ENCODE results near the gene AQP7. TPM values are rescaled to one million over a fixed set of nuclear protein-coding genes. Genes with fewer than 3 reads are reported as not detected.
"Not testable (repeated sequence)": the region's sequence is repeated elsewhere in the genome, so short reads cannot be mapped to it uniquely, and the experiment has no call there.

Gene AQP7
- not detected for total RNA-seq

DNA sequence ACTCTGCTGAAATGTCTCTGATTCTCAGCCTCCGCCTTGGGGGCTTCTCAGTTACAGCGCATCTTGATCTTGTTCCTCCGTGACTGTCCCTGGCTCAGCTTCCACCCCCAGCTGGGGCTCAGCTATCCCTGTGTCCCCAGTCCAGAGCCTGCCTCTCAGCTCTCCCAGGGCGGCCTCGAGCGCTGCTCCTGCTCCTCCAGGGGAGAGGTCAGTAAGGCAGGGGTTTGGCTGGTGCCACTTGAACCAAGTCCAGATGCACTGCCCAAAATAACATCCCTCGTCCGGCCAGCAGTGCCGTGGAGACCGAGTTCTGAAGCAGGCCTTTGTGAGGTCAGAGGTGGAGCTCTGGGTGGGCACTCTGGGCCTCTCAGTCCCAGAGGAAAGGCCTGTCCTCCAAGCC lies at the start of gene AQP7:
Gene AQP7 (minus strand): TSS at position 198 of the 400 bp plus-strand sequence. CDS start 1,306 bp downstream, outside the sequence.
- not testable (repeated sequence) for H3K36me3 Mint-ChIP-seq, DNase-seq, H3K27me3 Mint-ChIP-seq, H3K4me3 Mint-ChIP-seq, H3K9me3 Mint-ChIP-seq, H3K27ac Mint-ChIP-seq, H3K4me1 Mint-ChIP-seq

GRCh38 chr9:33450621-33451146 lies 48.3 kb upstream of the AQP7 start:
- no peaks in the 10 kb centered on the region for H3K27me3 Mint-ChIP-seq
- peaks cover 54% of the 10 kb centered on the region for H3K4me1 Mint-ChIP-seq
- H3K9me3 Mint-ChIP-seq, result no peaks in the 10 kb centered on the region
- DNase-seq, result no peak
- H3K36me3 Mint-ChIP-seq, result no peaks in the 10 kb centered on the region
- H3K4me3 Mint-ChIP-seq, result no peak overlapping the region
- H3K27ac Mint-ChIP-seq, result no peak overlapping the region

- Mint-ChIP-seq H3K9me3 (no peaks in the 10 kb centered on the region), H3K4me1 (peaks cover 60% of the 10 kb centered on the region), H3K36me3 (no peaks in the 10 kb centered on the region), H3K4me3 (no peak overlapping the region), H3K27me3 (no peaks in the 10 kb centered on the region), H3K27ac (no peak overlapping the region)
- no peak for DNase-seq
Measured at GRCh38 chr9:33449715-33450114, 47.3 kb upstream of the AQP7 start.

- H3K4me1 Mint-ChIP-seq, result peaks cover 44% of the 10 kb centered on the region
- DNase-seq, result no peak
Measured at GRCh38 chr9:33447799-33448553, 45.6 kb upstream of the AQP7 start.

DNA sequence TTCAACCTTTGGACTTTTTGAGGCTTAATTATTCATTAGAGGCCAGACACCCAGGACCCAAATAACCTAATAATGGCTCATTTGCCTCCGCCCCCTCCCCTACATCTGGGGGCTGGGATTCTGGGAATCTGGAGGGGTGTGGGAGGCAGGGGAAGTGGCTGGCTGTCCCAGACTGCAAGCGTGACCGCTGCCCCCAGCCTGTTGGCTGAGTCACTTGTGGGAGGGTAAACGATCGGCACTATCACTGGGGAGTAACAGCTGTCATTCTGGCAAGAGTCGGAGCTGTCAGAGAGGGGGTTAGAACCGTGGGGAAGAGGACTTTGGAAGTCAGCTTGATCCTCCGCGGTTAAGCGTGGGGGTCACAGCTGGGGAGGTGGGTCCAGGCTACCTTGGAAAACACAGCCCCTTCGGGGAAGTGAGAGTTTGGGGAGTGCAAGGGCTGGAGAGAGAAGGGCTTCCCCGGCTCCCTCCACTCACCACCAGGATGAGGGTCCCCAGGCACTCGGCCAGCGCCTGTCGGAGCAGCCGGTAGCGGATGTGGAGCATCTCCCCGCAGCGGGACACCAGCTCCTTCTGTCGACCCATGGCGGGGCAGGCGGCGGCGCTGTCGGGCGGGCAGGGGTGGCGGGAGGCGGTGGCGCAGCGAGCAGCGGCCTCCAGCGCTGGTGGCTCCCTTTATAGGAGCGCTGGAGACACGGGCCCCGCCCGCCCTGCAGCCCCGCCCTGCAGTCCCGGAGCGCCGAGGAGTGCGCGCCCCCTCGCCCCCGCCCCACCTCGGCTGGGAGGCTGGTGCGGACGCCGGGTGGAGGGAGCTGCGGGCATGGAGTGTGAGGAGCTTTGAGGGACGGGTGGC lies 44.8 kb upstream of the AQP7 start, which contains the start of gene AQP3:
Gene AQP3 (minus strand): TSS at position 648 of the 853 bp plus-strand sequence. CDS start 63 bp downstream, at position 585.
- DNase-seq, result peak; percentile 74

More at GRCh38 chr9:33447799-33448553, 45.6 kb upstream of the AQP7 start:
- Mint-ChIP-seq H3K9me3 (no peaks in the 10 kb centered on the region), H3K27me3 (no peaks in the 10 kb centered on the region), H3K4me3 (peak overlapping the region; percentile 74), H3K36me3 (no peaks in the 10 kb centered on the region), H3K27ac (peak overlapping the region; percentile 83)

DNA sequence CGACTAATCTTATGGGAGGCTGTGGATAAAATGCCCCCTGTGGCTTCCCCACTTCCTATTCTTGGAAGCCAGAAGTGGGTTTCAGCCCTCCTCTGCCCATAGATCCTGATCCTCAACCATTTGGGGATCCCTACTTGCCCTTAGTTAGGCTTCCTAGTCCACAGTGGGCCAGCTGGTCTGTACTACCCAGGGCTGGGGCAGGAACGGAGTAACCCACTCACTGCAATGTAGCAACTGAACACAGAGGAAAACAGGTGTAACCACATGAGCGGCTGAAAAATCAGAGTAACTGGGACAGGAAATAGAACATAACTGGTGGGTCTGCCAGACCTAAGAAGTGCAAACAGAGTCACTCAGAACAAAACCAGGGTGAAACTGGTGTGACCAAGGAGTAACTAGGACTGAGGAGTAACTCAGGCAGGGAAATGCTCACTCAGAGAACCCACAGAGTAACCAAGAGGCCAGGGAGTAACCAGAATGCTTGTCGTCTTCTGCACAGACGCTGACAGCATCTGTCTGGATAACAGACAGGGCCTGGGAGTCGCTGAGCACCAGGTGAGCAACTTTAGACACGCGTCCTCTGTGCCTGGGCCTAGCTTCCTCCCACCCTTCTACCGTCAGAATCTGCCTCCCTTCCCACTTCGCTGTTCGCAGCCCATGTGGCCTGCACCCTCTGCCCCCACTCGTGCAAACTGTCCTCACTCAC lies 44.0 kb upstream of the AQP7 start:
- Mint-ChIP-seq H3K9me3 (no peaks in the 10 kb centered on the region), H3K4me1 (peaks cover 34% of the 10 kb centered on the region), H3K4me3 (peak overlapping the region; percentile 87), H3K27ac (peak overlapping the region; percentile 88), H3K36me3 (no peaks in the 10 kb centered on the region), H3K27me3 (no peaks in the 10 kb centered on the region)
- DNase-seq, result peak; percentile 61

More for the DNA sequence above, 44.8 kb upstream of the AQP7 start, which contains the start of gene AQP3:
- H3K9me3 Mint-ChIP-seq, result no peaks in the 10 kb centered on the region
- peak within 1 kb of the TSS; percentile 87 for H3K4me3 Mint-ChIP-seq
- peaks cover 36% of the 10 kb centered on the region for H3K4me1 Mint-ChIP-seq
- H3K27me3 Mint-ChIP-seq, result no peaks in the 10 kb centered on the region
- H3K36me3 Mint-ChIP-seq, result no peaks in the 10 kb centered on the region
- peak within 1 kb of the TSS; percentile 88 for H3K27ac Mint-ChIP-seq

DNA sequence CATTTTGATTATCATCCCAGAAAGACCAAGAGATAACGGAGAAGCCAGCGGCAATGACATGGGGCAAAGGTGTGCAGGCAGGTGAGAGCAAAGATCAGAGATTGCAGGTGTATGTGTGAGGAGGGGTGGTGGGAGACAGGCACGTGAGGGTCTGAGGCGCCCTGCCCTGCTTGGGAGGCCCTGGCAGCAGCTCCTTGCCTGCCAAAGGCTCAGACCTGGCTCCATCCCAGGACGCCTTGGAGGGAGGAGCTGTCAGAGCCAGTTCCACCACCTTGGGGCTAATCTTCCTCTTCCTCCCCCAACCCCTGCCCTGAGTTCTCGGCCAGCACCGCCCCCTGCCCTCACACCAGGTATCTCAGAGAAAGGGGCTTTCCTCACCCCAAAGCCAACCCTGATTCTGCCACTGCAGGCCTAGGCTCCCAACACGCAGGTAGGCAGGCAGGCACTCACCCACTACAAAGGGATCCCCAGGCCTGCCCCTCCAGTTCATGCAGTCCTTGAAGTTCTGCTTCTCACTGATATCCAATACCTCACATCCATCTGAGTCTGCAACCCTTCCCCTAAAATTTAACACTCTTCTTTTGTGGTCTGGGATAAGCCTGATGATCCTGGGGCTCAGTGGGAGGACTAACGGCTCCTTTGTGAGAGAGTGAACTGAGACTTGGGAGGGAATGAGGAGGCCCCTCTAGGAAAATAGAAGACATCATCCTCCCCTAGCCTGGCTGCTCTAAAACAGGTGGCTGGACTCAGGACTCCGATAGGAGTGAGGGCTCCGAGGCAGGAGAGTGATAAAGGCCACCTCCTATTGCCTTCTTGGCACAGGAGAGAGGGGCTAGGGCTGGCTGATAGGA lies 43.2 kb upstream of the AQP7 start:
- H3K4me1 Mint-ChIP-seq, result peaks cover 34% of the 10 kb centered on the region
- peak; percentile 17 for DNase-seq
- H3K27me3 Mint-ChIP-seq, result no peaks in the 10 kb centered on the region
- H3K36me3 Mint-ChIP-seq, result no peaks in the 10 kb centered on the region
- H3K27ac Mint-ChIP-seq, result peak overlapping the region; percentile 88
- no peaks in the 10 kb centered on the region for H3K9me3 Mint-ChIP-seq
- H3K4me3 Mint-ChIP-seq, result no peak overlapping the region

DNA sequence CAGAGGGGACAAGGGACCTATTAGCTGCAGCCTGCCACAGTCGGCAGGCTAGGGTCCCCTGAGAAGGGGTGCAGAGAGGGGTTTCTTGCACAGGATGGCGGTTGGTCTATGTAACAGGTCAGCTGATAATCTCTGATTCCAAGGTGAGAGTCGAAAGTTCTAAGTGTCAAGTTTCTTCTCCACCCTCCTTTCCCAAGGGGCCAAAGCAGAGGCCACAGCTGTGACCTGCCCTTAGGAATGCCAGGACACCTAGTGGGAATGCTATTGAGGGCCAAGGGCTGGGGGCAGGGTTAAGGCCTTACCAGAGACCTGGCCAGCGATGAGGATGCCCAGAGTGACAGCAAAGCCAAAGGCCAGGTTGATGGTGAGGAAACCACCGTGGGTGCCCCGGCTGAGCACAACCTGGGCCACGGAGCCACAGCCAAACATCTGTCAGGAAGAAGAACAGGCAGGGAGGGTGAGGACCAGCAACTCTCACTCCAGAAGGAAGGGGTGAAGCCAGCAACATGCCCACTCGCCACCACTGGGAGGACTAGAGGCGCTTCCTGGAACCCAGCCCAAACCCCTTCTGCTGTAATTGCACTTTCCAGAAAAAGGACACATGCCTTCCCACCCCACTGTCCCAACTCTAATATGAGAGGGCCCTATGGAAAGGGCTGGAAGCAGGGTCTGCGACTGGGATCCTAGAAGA lies 41.2 kb upstream of the AQP7 start:
- Mint-ChIP-seq H3K4me1 (peaks cover 34% of the 10 kb centered on the region), H3K36me3 (no peaks in the 10 kb centered on the region), H3K27ac (no peak overlapping the region), H3K9me3 (no peaks in the 10 kb centered on the region), H3K4me3 (no peak overlapping the region), H3K27me3 (no peaks in the 10 kb centered on the region)
- no peak for DNase-seq

DNA sequence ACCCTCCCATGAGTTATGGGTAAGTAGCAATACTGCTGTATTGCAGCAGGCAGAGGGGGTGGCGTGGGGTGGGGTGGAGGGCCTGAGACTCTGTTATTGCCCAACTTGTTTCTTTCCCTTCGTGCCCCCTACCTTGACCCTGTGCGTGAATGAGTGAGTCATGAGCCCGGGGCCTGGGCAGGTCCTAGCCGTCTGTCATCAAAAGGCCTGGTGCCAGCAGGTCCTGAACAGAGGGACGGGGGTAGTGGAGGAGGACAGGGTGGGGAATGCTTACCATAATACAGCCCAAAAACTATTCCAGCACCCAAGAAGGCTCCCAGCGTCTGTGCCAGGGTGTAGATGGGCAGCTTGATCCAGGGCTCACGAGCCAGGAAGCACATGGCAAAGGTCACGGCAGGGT lies 40.7 kb upstream of the AQP7 start:
- H3K27me3 Mint-ChIP-seq, result no peaks in the 10 kb centered on the region
- no peak for DNase-seq
- H3K9me3 Mint-ChIP-seq, result no peaks in the 10 kb centered on the region
- peaks cover 30% of the 10 kb centered on the region for H3K4me1 Mint-ChIP-seq
- no peak overlapping the region for H3K4me3 Mint-ChIP-seq
- H3K27ac Mint-ChIP-seq, result no peak overlapping the region
- no peaks in the 10 kb centered on the region for H3K36me3 Mint-ChIP-seq

DNA sequence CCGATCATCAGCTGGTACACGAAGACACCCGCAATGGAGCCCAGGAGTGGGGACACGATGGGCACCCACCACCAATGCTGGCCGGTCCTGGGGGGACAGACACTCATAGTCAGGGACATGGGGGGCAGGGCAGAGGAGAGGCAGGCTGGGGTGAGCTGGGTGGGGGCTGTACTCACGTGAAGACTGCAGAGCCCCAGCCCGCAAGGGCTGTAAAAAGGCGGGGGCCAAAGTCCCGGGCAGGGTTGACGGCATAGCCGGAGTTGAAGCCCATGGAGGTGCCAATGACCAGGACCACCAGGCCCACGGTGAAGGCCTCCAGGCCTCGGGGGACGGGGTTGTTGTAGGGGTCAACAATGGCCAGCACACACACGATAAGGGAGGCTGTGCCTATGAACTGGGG lies 39.8 kb upstream of the AQP7 start:
- H3K27me3 Mint-ChIP-seq, result no peaks in the 10 kb centered on the region
- H3K9me3 Mint-ChIP-seq, result no peaks in the 10 kb centered on the region
- DNase-seq, result no peak
- no peak overlapping the region for H3K4me3 Mint-ChIP-seq
- no peaks in the 10 kb centered on the region for H3K36me3 Mint-ChIP-seq
- H3K4me1 Mint-ChIP-seq, result peaks cover 24% of the 10 kb centered on the region
- no peak overlapping the region for H3K27ac Mint-ChIP-seq

- no peak overlapping the region for H3K27ac Mint-ChIP-seq
- H3K4me1 Mint-ChIP-seq, result peaks cover 9% of the 10 kb centered on the region
- DNase-seq, result no peak
- H3K36me3 Mint-ChIP-seq, result no peaks in the 10 kb centered on the region
- no peaks in the 10 kb centered on the region for H3K27me3 Mint-ChIP-seq
- no peaks in the 10 kb centered on the region for H3K9me3 Mint-ChIP-seq
- H3K4me3 Mint-ChIP-seq, result no peak overlapping the region
Measured at GRCh38 chr9:33440609-33441008, 38.2 kb upstream of the AQP7 start.

GRCh38 chr9:33440204-33440603 lies 37.8 kb upstream of the AQP7 start:
- Mint-ChIP-seq H3K27ac (no peak overlapping the region), H3K27me3 (no peaks in the 10 kb centered on the region), H3K4me1 (peaks cover 5% of the 10 kb centered on the region), H3K4me3 (no peak overlapping the region), H3K36me3 (no peaks in the 10 kb centered on the region), H3K9me3 (no peaks in the 10 kb centered on the region)
- no peak for DNase-seq

- Mint-ChIP-seq H3K27me3 (no peaks in the 10 kb centered on the region), H3K4me1 (peaks cover 2% of the 10 kb centered on the region), H3K27ac (no peak overlapping the region), H3K36me3 (no peaks in the 10 kb centered on the region), H3K9me3 (no peaks in the 10 kb centered on the region), H3K4me3 (no peak overlapping the region)
- no peak for DNase-seq
Measured at GRCh38 chr9:33439731-33440130, 37.4 kb upstream of the AQP7 start.
